Stimulated activated CD4-positive, alpha-beta T cell treated with anti-CD3 and anti-CD28 coated beads, Interleukin-15, amount 100 ng/mL, for 48 hours (primary cell): ENCODE results near the gene NFIX.

Experiments
- DNase-seq, 2 donors: peaks; one replicate each; pipeline ENCODE4 v3.0.0-alpha.2; 2020; ENCODE audit warnings: low read depth in 2 of 2

NFIX gene

GRCh38 chr19:12987781-12988180 lies 7.5 kb upstream of the NFIX start:
- no peak for DNase-seq

- DNase-seq = no peak
These were observed 4.8 kb upstream of the NFIX start for GRCh38 chr19:12990431-12990830.

GRCh38 chr19:12990853-12991252 lies 4.4 kb upstream of the NFIX start:
- no peak for DNase-seq

GRCh38 chr19:12991296-12991695 lies 4.0 kb upstream of the NFIX start:
- DNase-seq = no peak

- no peak for DNase-seq
These were observed 2.5 kb upstream of the NFIX start for GRCh38 chr19:12992729-12993128.

- no peak for DNase-seq
These were observed 1.7 kb upstream of the NFIX start for GRCh38 chr19:12993562-12993961.

GRCh38 chr19:12995596-12996405 lies 526 bp downstream of the NFIX start:
- DNase-seq = no peak

- DNase-seq = no peak
These were observed 1.3 kb downstream of the NFIX start for GRCh38 chr19:12996406-12997094.

- no peak for DNase-seq
These were observed 2.1 kb downstream of the NFIX start for GRCh38 chr19:12997179-12997966.

- DNase-seq = no peak
These were observed 3.0 kb downstream of the NFIX start for GRCh38 chr19:12997967-12998940.

- DNase-seq = no peak
These were observed 5.9 kb downstream of the NFIX start for GRCh38 chr19:13001166-13001501.

GRCh38 chr19:13001502-13002165 lies 6.4 kb downstream of the NFIX start:
- no peak for DNase-seq

GRCh38 chr19:13002166-13002898 lies 7.1 kb downstream of the NFIX start:
- no peak for DNase-seq

GRCh38 chr19:13003081-13003480 lies 7.8 kb downstream of the NFIX start:
- DNase-seq = no peak

GRCh38 chr19:13004273-13004672 lies 9.0 kb downstream of the NFIX start:
- no peak for DNase-seq

GRCh38 chr19:13005253-13005652 lies 10.0 kb downstream of the NFIX start:
- DNase-seq = no peak

- no peak for DNase-seq
These were observed 10.6 kb downstream of the NFIX start for GRCh38 chr19:13005861-13006370.

GRCh38 chr19:13006431-13007281 lies 11.4 kb downstream of the NFIX start:
- no peak for DNase-seq
